RWPE1 (cell line): ENCODE results near the gene OTOG.
A peak's percentile ranks its signal among the peaks of the same experiment; 100 is the strongest.

Experiments used
- CTCF ChIA-PET: fragments of 350-600 bp; sonication (Branson Sonifier 250); formaldehyde crosslinking; extraction: SDS; loops from one replicate; lab custom pipeline; 2021; lab: Yijun Ruan, JAX
- POLR2A ChIA-PET: fragments of 400-600 bp; formaldehyde crosslinking; extraction: SDS; loops from one replicate; lab custom pipeline; 2020; ENCODE audit warnings: antibody characterized with exemption; ENCODE audit not compliant: low non-redundant PET; lab: Yijun Ruan, JAX
- DNase-seq: peaks from one replicate; pipeline ENCODE4 v3.0.0; 2012; ENCODE audit warnings: low spot score
- H3K27ac ChIP-seq: fragments of 450-650 bp; 2 replicates; pipeline ENCODE4 v1.5.1; 2017
- TF ChIP-seq, protein P1 (sequence below): fragments of 450-650 bp; conservative IDR thresholded peaks from 2 replicates; pipeline ENCODE4 v1.5.1; 2017; ENCODE audit warnings: low read depth, mild to moderate bottlenecking

The OTOG gene

DNA sequence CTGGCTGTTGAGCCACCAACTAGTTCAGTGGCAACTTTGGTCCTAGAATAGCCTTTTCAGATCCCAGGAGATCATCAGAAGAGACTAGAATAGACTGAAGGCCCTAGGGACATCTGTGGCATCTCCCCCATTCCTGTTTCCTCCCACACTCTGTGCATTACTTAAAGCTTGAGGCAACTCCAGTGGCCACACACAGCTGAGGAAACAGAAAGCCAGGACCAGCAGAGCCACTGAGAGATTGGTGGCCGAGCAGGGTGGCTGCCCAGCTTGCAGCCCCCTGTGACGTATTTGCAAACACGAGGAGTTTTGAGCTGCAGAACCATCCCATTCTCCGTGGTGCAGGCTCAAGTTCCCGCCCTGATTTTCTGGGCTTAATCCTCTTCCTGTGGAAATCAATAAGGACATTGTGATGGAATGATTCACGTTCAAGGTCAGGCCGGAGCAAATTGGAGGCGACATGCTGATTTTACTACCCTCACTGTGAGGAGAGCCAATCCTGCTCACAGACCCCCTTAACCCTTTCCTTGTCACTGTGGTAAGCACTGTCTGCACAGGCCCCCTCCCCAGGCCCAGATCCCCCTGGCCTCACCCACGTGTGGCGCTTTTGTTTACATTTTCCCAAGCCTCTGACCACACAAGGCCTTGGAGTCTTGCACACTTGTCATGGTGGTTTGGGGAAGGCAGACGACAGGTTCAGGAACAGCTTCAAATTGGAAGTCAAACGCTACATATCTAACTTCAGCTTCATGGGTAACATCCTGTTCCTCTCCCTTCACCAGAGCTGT lies 103.3 kb downstream of the OTOG start:
- ChIA-PET CTCF (no interaction called here), POLR2A (no interaction called here)
- TF ChIP-seq, protein P1, sequence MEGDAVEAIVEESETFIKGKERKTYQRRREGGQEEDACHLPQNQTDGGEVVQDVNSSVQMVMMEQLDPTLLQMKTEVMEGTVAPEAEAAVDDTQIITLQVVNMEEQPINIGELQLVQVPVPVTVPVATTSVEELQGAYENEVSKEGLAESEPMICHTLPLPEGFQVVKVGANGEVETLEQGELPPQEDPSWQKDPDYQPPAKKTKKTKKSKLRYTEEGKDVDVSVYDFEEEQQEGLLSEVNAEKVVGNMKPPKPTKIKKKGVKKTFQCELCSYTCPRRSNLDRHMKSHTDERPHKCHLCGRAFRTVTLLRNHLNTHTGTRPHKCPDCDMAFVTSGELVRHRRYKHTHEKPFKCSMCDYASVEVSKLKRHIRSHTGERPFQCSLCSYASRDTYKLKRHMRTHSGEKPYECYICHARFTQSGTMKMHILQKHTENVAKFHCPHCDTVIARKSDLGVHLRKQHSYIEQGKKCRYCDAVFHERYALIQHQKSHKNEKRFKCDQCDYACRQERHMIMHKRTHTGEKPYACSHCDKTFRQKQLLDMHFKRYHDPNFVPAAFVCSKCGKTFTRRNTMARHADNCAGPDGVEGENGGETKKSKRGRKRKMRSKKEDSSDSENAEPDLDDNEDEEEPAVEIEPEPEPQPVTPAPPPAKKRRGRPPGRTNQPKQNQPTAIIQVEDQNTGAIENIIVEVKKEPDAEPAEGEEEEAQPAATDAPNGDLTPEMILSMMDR: no peak
- no peak overlapping the region for H3K27ac ChIP-seq
- peak; percentile 32 for DNase-seq

DNA sequence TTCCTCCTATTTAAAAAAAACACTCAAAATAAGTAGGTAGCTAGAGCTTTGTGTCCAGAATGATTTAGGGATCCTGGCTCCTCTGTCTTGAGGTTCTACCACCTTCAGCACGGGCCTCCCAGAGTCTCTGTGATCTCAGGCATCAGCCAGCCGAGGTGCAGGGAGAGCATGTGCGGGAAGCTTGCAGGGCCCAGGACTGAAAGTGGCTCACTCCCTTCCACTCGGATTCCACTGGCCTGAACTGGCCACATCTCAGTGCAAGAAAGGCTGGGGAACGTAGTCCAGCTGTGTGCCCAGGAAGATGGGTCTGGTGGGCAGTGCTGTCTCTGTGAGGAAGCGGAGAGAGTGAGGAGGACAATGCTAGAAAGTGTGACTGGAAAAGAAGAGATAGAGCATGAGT lies 104.0 kb downstream of the OTOG start:
- DNase-seq: no peak
- ChIA-PET POLR2A (no interaction called here), CTCF (no interaction called here)
- no peak overlapping the region for H3K27ac ChIP-seq
- TF ChIP-seq, protein P1: no peak

DNA sequence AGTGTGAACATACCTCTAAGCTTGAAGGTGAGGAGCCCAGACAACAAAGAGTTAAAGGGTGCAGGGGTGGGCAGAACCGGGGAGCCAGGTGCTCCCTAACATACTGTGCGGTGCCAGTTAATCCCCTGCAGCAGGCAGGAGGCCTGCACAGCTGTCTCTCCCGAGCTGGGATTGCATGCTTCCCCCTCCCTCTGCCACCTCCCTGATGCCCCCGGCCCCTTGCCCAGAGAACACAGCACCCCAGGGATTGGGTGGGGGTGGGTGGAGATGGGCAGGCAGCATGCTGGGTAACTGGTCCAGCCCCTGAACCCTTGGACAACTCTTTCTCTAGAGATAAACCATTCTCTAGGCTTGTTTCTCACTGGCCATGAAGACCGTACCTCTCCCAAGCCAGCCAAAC lies 104.6 kb downstream of the OTOG start:
- DNase-seq: no peak
- no peak overlapping the region for H3K27ac ChIP-seq
- ChIA-PET CTCF (no interaction called here), POLR2A (no interaction called here)
- TF ChIP-seq, protein P1: no peak

DNA sequence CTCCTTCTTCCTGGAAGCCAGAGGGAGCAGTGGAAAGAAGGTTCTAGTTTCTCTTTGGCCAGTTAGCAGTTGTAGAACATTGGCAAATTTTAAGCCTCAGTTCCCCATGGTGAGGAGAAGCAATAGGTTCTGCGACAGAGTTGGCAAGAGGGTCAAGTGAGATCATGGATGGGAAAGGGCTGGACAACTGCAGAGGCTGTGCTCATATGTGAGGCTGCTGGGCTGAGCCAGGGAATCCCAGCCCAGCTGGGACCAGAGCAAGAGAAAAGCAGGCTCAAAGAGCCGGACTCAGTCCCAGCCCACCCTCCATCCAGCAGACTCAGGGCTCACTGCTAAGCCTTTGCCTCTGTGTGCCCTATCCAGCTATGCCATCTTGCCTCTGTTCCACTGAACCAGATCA lies 105.5 kb downstream of the OTOG start:
- ChIA-PET CTCF (interaction anchor here (0.5 kb wide), 1 partner anchor 83 kb away, joined by 3 read pairs; no protein-coding TSS in a partner anchor), POLR2A (no interaction called here)
- no peak overlapping the region for H3K27ac ChIP-seq
- TF ChIP-seq, protein P1: no peak
- DNase-seq: no peak

DNA sequence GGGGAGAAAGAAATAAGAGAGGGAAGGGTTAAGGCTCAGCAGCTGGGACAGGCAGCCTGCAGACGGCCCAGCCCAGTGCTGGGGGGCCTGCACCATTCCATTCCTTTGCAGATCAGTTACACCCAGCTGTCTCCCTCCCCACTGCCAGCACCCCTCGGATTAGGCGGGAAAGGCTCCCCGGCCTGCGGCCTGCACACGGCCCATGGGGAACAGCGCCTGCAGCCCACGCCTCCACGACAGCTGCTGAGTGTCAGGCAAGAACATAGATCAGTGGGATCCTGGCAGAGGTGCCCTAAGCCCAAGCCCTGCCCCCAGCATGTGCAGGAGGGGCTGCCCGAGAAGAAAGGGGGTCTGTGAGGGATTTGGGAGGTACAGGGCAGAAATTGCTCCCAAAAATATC lies 106.6 kb downstream of the OTOG start:
- ChIA-PET POLR2A (no interaction called here), CTCF (no interaction called here)
- H3K27ac ChIP-seq: no peak overlapping the region
- TF ChIP-seq, protein P1: no peak
- no peak for DNase-seq

DNA sequence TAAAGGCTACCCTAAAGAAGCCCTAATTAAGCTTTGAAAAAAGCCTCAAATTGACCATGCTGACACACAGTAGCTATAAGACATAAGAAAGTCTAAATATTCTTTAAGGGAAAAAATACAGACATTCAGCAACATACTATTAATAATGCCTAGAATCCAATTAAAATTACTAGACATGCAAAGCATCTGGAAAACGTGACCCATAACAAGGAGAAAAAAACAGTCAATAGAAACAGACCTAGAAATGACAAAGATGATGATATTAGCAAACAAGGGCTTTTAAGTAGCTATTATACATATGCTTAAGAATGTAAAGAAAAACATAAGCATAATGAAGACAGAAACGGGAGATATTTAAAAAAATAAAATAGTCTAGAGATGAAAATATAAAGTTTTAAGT lies 108.6 kb downstream of the OTOG start:
- ChIA-PET POLR2A (no interaction called here), CTCF (interaction anchor here (0.7 kb wide), 1 partner anchor 149 kb away, joined by 3 read pairs; no protein-coding TSS in a partner anchor)
- no peak for DNase-seq
- no peak overlapping the region for H3K27ac ChIP-seq
- TF ChIP-seq, protein P1: no peak
